GM12891 (cell line): ENCODE measurements around the gene CALCOCO2.

Experiments
- PAX5 ChIP-seq: IDR thresholded peaks from 2 replicates; pipeline ENCODE4 v1.6.1; 2011; ENCODE audit warnings: low read length, moderate library complexity, mild to moderate bottlenecking; ENCODE audit not compliant: insufficient read depth, severe bottlenecking
- POLR2A ChIP-seq: IDR thresholded peaks from 2 replicates; pipeline ENCODE4 v1.6.1; 2011; ENCODE audit warnings: low read depth, low read length, control low read depth
- POLR2AphosphoS5 ChIP-seq: IDR thresholded peaks from 2 replicates; pipeline ENCODE4 v1.6.1; 2011; ENCODE audit warnings: low read depth, low read length, control low read depth
- POU2F2 ChIP-seq: IDR thresholded peaks from 2 replicates; pipeline ENCODE4 v1.6.1; 2011; ENCODE audit warnings: low read depth, mild to moderate bottlenecking, control low read depth, low read length, moderate library complexity
- SPI1 ChIP-seq: IDR thresholded peaks from 2 replicates; pipeline ENCODE4 v1.6.1; 2011; ENCODE audit warnings: low read depth, low read length, control low read depth
- TAF1 ChIP-seq: IDR thresholded peaks from 2 replicates; pipeline ENCODE4 v1.6.1; 2011; ENCODE audit warnings: low read depth, low read length, control low read depth

- TF ChIP-seq POLR2A (no peak), TAF1 (no peak), POLR2AphosphoS5 (no peak), SPI1 (no peak), PAX5 (no peak), POU2F2 (no peak)
These were observed 62.3 kb downstream of the CALCOCO2 start for GRCh38 chr17:48892940-48893645.
